HCT116 (cell line): Measurements from ENCODE around the gene TCHP. TPM values are rescaled to one million over a fixed set of nuclear protein-coding genes. Genes with fewer than 3 reads are reported as not detected.
A peak's percentile ranks its signal among the peaks of the same experiment; 100 is the strongest.

Experiments
- ATAC-seq: fragments of 200-7000 bp; cut with Tn5 transposase; 2 replicates; pipeline ENCODE4 v1.9.1; 2020; ENCODE audit warnings: mild to moderate bottlenecking, moderate library complexity
- BruUV-seq: library from RNA; stranded (reverse); fragments of 400-500 nt; replicated peaks from 2 replicates; lab custom pipeline; 2021; lab: Mats Ljungman, UMichigan
- CTCF ChIA-PET: fragments of 300-600 bp; sonication (Branson Sonifier 250); formaldehyde crosslinking; loops from one replicate; lab custom pipeline; 2021; ENCODE audit warnings: antibody characterized with exemption; lab: Charles Lee
- POLR2A ChIA-PET: fragments of 300-600, 350-600 bp; sonication (Branson Sonifier 250); formaldehyde crosslinking; loops from one replicate; lab custom pipeline; 2021; ENCODE audit warnings: antibody characterized with exemption; lab: Charles Lee
- RAD21 ChIA-PET, 2 experiments: fragments of 300-600 bp; sonication (Branson Sonifier 250); formaldehyde crosslinking; loops; one replicate each; lab custom pipeline; 2023; ENCODE audit warnings: low total read pairs in 2 of 2; ENCODE audit not compliant: uncharacterized antibody in 2 of 2, unreplicated experiment in 2 of 2, low non-redundant PET in 1 of 2; lab: Charles Lee
- DNase-seq: peaks from one replicate; pipeline ENCODE4 v3.0.0-alpha.2; 2010; ENCODE audit warnings: low read depth, low spot score
- H2AFZ ChIP-seq: fragments of 200-600 bp; shearing (Covaris generic), sonication (generic); 2 replicates; pipeline ENCODE4 v1.6.1; 2017; ENCODE audit warnings: low read depth, mixed run types, mixed read lengths, antibody characterized with exemption, low read length; ENCODE audit not compliant: poor library complexity, severe bottlenecking
- H3K27ac ChIP-seq: 2 replicates; pipeline ENCODE4 v1.5.1; 2012; ENCODE audit warnings: low read depth, low read length
- H3K27me3 ChIP-seq: fragments of 200-600 bp; sonication (generic); 2 replicates; pipeline ENCODE4 v1.6.1; 2016; ENCODE audit warnings: mixed run types, low read length, mixed read lengths; ENCODE audit not compliant: insufficient read depth
- H3K36me3 ChIP-seq, 2 experiments: fragments of 200-500 bp in 1 of 2; fragments of 200-600 bp in 1 of 2; sonication (Bioruptor generic) in 1 of 2; sonication (generic) in 1 of 2; 2 replicates each; pipeline versions ENCODE4 v1.5.1 to v1.6.1; 2014 to 2016; ENCODE audit warnings: low read length in 2 of 2, inconsistent platforms in 1 of 2, mixed read lengths in 1 of 2, mixed run types in 1 of 2; ENCODE audit not compliant: insufficient read depth in 2 of 2, control insufficient read depth in 1 of 2
- H3K4me1 ChIP-seq, 2 experiments: fragments of 200-600 bp in 1 of 2; sonication (generic) in 1 of 2; 2 replicates each; pipeline versions ENCODE4 v1.5.1 to v1.6.1; 2012 to 2017; ENCODE audit warnings: low read length in 2 of 2, inconsistent platforms in 1 of 2, mild to moderate bottlenecking in 1 of 2, mixed read lengths in 1 of 2, mixed run types in 1 of 2, moderate library complexity in 1 of 2; ENCODE audit not compliant: insufficient read depth in 2 of 2, control insufficient read depth in 1 of 2
- H3K4me2 ChIP-seq: fragments of 200-600 bp; sonication (generic); 2 replicates; pipeline ENCODE4 v1.6.1; 2017; ENCODE audit warnings: mixed run types, low read length, mixed read lengths
- H3K4me3 ChIP-seq, 2 experiments: fragments of 200-600 bp in 1 of 2; sonication (generic) in 1 of 2; replicated peaks in 1 of 2; 2 replicates each; pipeline ENCODE4 v1.5.1; 2011 to 2016; ENCODE audit warnings: low read length in 2 of 2, control low read depth in 1 of 2, low read depth in 1 of 2, mild to moderate bottlenecking in 1 of 2, mixed read lengths in 1 of 2, mixed run types in 1 of 2
- H3K79me2 ChIP-seq: fragments of 200-600 bp; sonication (generic); 2 replicates; pipeline ENCODE4 v1.6.1; 2017; ENCODE audit warnings: mild to moderate bottlenecking, mixed run types, low read length, moderate library complexity, mixed read lengths; ENCODE audit not compliant: insufficient read depth
- H3K9ac ChIP-seq: fragments of 200-600 bp; sonication (generic); 2 replicates; pipeline ENCODE4 v1.6.1; 2016; ENCODE audit warnings: low read length, mixed read lengths
- H3K9me2 ChIP-seq: fragments of 200-600 bp; sonication (generic), shearing (Covaris generic); 2 replicates; pipeline ENCODE4 v1.6.1; 2017; ENCODE audit warnings: mixed run types, mild to moderate bottlenecking, moderate library complexity; ENCODE audit not compliant: insufficient read depth
- H3K9me3 ChIP-seq, 2 experiments: fragments of 200-500 bp in 1 of 2; fragments of 200-600 bp in 1 of 2; sonication (Bioruptor generic) in 1 of 2; sonication (generic) in 1 of 2; 2 replicates each; pipeline ENCODE4 v1.6.1; 2014 to 2017; ENCODE audit warnings: low read length in 2 of 2, mixed read lengths in 2 of 2, inconsistent platforms in 1 of 2, low read depth in 1 of 2, mild to moderate bottlenecking in 1 of 2, mixed run types in 1 of 2, moderate library complexity in 1 of 2; ENCODE audit not compliant: control insufficient read depth in 1 of 2, insufficient read depth in 1 of 2
- H4K20me1 ChIP-seq: fragments of 200-600 bp; sonication (generic), shearing (Covaris generic); 2 replicates; pipeline ENCODE4 v1.6.1; 2017; ENCODE audit warnings: mixed run types, mild to moderate bottlenecking, moderate library complexity; ENCODE audit not compliant: insufficient read depth
- CBX3 ChIP-seq: IDR thresholded peaks from 2 replicates; pipeline ENCODE4 v1.6.1; 2012; ENCODE audit warnings: low read depth
- CEBPB ChIP-seq: IDR thresholded peaks from 2 replicates; pipeline ENCODE4 v1.6.1; 2012; ENCODE audit warnings: low read depth
- EZH2 ChIP-seq: fragments of 200-600 bp; sonication (generic); IDR thresholded peaks from 2 replicates; pipeline ENCODE4 v1.6.1; 2017; ENCODE audit warnings: antibody characterized with exemption, mixed run types
- FOSL1 ChIP-seq: IDR thresholded peaks from 2 replicates; pipeline ENCODE4 v1.6.1; 2012; ENCODE audit warnings: low read depth
- JUND ChIP-seq: IDR thresholded peaks from 2 replicates; pipeline ENCODE4 v1.6.1; 2012
- POLR2AphosphoS5 ChIP-seq: IDR thresholded peaks from 2 replicates; pipeline ENCODE4 v1.6.1; 2011; ENCODE audit warnings: mild to moderate bottlenecking, low read depth, low read length, moderate library complexity
- RAD21 ChIP-seq: IDR thresholded peaks from 2 replicates; pipeline ENCODE4 v1.6.1; 2012; ENCODE audit warnings: low read depth, mild to moderate bottlenecking
- SIN3A ChIP-seq: IDR thresholded peaks from 2 replicates; pipeline ENCODE4 v1.6.1; 2012; ENCODE audit warnings: low read depth
- SP1 ChIP-seq: IDR thresholded peaks from 2 replicates; pipeline ENCODE4 v1.6.1; 2012; ENCODE audit warnings: low read depth
- SRF ChIP-seq: IDR thresholded peaks from 2 replicates; pipeline ENCODE4 v1.6.1; 2012; ENCODE audit warnings: low read depth
- YY1 ChIP-seq: IDR thresholded peaks from 2 replicates; pipeline ENCODE4 v1.6.1; 2011; ENCODE audit warnings: low read length, low read depth, moderate library complexity, mild to moderate bottlenecking; ENCODE audit not compliant: insufficient replicate concordance; ENCODE audit errors: extremely low read depth
- intact Hi-C: fragments of 100-400 bp; cut with micrococcal nuclease; formaldehyde crosslinking; loops from 2 replicates; pipeline ENCODE4 v1.10.0; 2022
- total RNA-seq: library from RNA; stranded (reverse); gene quantifications from one replicate; pipeline ENCODE4 v1.2.1, GENCODE V29; 2021; ENCODE audit not compliant: unreplicated experiment
- TF ChIP-seq, protein P1 (sequence below): IDR thresholded peaks from 2 replicates; pipeline ENCODE4 v1.6.1; 2012
- TF ChIP-seq, protein P2 (sequence below): IDR thresholded peaks from 2 replicates; pipeline ENCODE4 v1.6.1; 2011; ENCODE audit warnings: mild to moderate bottlenecking, low read length, moderate library complexity; ENCODE audit not compliant: insufficient replicate concordance; ENCODE audit errors: extremely low read depth

The TCHP gene
- total RNA-seq, 1 experiment from 2014 or later, result 17.3 TPM

DNA sequence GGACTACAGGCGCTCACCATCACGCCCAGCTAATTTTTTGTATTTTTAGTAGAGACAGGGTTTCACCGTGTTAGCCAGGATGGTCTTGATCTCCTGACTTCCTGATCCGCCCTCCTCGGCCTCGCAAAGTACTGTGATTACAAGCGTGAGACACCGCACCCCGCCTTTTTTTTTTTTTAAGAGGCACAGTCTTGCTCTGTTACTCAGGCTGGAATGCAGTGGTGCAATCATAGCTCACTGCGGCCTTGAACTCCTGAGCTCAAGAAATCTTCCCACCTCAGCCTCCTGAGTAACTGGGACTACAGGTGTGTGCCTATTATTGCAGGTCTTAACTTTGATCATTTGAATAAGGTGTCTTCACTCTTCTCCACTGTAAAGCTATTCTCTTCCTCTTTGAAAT, 14.5 kb upstream of the TCHP start:
- H3K4me2 ChIP-seq, result peak overlapping the region; percentile 15; the same call in 1 of the 2 replicates
- intact Hi-C loops, result no loop called here
- no peaks in the 10 kb centered on the region for H3K9me2 ChIP-seq
- H2AFZ ChIP-seq, result no peak overlapping the region
- no peak for DNase-seq
- peak; percentile 26; the same call in 1 of the 2 replicates for ATAC-seq
- H3K9me3 ChIP-seq, result no peaks in the 10 kb centered on the region
- no peak; the same call in 1 of the 2 replicates for TF ChIP-seq CEBPB
- TF ChIP-seq CBX3, result peak; percentile 26; the same call in 1 of the 2 replicates
- BruUV-seq, result no TSS peak
- H3K27me3 ChIP-seq, result no peaks in the 10 kb centered on the region
- H3K4me1 ChIP-seq, result peaks cover 9 to 41% of the 10 kb centered on the region in 2 experiments
- no peak overlapping the region for H3K27ac ChIP-seq
- H4K20me1 ChIP-seq, result no peaks in the 10 kb centered on the region
- H3K36me3 ChIP-seq, result no peaks in the 10 kb centered on the region
- RAD21 ChIA-PET, result no interaction called here
- H3K79me2 ChIP-seq, result no peaks in the 10 kb centered on the region
- H3K4me3 ChIP-seq, result no peak overlapping the region
- no peak overlapping the region for H3K9ac ChIP-seq
- POLR2A ChIA-PET, result no interaction called here
- CTCF ChIA-PET, result no interaction called here

DNA sequence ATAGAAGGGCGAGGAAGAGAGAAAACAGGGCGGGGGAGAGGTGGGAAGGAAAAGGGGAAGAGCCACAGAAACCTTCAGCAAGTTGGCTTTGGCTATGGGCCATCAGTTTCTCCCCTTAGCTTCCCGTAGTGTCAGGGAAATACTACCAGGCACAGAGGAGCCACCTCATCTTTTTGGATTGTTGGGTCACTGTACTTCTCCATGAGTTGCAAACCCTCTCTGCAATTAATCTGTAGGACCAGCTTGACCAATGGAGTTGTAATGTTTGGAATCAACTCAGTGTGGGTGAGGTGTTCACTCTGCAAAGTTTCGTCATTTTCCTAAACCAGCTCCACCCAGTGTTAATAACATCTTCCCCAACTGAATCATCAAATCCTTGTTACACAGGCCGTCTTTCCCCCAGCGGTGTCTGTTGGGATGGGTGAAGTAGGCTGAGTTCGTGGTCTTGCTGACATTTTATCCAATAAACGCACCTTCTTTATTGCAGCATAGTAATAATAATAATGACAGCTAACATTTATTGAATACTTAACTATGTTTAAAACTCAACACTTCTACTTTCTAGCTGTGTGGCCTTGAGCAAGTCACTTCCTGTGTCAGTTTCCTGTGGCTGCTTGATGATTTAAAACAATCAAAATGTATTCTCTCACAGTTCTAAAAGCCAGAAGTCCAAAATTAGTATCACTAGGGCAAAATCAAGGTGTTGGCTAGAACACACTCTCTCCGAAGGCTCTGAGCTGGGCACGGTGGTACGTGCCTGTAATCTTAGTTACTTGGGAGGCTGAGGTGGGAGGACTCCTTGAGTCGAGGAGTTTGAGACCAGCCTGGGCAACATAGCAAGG, 11.7 kb upstream of the TCHP start:
- H4K20me1 ChIP-seq, result no peaks in the 10 kb centered on the region
- peak; percentile 77 for ATAC-seq
- peak overlapping the region; percentile 28 for H3K4me2 ChIP-seq
- no TSS peak for BruUV-seq
- H2AFZ ChIP-seq, result peak overlapping the region; percentile 70
- no peaks in the 10 kb centered on the region for H3K79me2 ChIP-seq
- TF ChIP-seq SRF, result no peak
- TF ChIP-seq EZH2, result no peak
- peak; percentile 31 for TF ChIP-seq YY1
- TF ChIP-seq POLR2AphosphoS5, result peak; percentile 45; the same call in 1 of the 2 replicates
- TF ChIP-seq, protein P1, sequence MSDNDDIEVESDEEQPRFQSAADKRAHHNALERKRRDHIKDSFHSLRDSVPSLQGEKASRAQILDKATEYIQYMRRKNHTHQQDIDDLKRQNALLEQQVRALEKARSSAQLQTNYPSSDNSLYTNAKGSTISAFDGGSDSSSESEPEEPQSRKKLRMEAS, result no peak; the same call in 1 of the 2 replicates
- peak; percentile 69 for TF ChIP-seq FOSL1
- peak; percentile 63 for TF ChIP-seq SP1
- no peak for TF ChIP-seq SIN3A
- peak; percentile 54; the same call in 1 of the 2 replicates for TF ChIP-seq CBX3
- TF ChIP-seq RAD21, result no peak
- TF ChIP-seq CEBPB, result peak; percentile 88
- TF ChIP-seq JUND, result no peak; the same call in 1 of the 2 replicates
- TF ChIP-seq, protein P2, sequence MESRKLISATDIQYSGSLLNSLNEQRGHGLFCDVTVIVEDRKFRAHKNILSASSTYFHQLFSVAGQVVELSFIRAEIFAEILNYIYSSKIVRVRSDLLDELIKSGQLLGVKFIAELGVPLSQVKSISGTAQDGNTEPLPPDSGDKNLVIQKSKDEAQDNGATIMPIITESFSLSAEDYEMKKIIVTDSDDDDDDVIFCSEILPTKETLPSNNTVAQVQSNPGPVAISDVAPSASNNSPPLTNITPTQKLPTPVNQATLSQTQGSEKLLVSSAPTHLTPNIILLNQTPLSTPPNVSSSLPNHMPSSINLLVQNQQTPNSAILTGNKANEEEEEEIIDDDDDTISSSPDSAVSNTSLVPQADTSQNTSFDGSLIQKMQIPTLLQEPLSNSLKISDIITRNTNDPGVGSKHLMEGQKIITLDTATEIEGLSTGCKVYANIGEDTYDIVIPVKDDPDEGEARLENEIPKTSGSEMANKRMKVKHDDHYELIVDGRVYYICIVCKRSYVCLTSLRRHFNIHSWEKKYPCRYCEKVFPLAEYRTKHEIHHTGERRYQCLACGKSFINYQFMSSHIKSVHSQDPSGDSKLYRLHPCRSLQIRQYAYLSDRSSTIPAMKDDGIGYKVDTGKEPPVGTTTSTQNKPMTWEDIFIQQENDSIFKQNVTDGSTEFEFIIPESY, result no peak
- POLR2A ChIA-PET, result interaction anchor here (0.7 kb wide), 1 partner anchor 355 kb away, joined by 3 read pairs; no protein-coding TSS in a partner anchor
- H3K9ac ChIP-seq, result peak overlapping the region; percentile 6; the same call in 1 of the 2 replicates
- H3K9me3 ChIP-seq, result no peaks in the 10 kb centered on the region
- DNase-seq, result peak; percentile 50
- H3K27me3 ChIP-seq, result no peaks in the 10 kb centered on the region
- no peak overlapping the region; a peak in 1 of 4 replicates for H3K4me3 ChIP-seq
- no peaks in the 10 kb centered on the region for H3K9me2 ChIP-seq
- CTCF ChIA-PET, result interaction anchor here (0.7 kb wide), 1 partner anchor 43 kb away, joined by 3 read pairs; no protein-coding TSS in a partner anchor
- no peaks in the 10 kb centered on the region for H3K36me3 ChIP-seq
- peak overlapping the region; percentile 38; the same call in 1 of the 2 replicates for H3K27ac ChIP-seq
- intact Hi-C loops, result no loop called here
- RAD21 ChIA-PET, result no interaction called here
- H3K4me1 ChIP-seq, result peaks cover 6 to 30% of the 10 kb centered on the region in 2 experiments; a peak in 3 of 4 replicates
